ENCODE measurements around the gene CFAP46.
A peak's percentile ranks its signal among the peaks of the same experiment; 100 is the strongest.

CFAP46 gene

DNA sequence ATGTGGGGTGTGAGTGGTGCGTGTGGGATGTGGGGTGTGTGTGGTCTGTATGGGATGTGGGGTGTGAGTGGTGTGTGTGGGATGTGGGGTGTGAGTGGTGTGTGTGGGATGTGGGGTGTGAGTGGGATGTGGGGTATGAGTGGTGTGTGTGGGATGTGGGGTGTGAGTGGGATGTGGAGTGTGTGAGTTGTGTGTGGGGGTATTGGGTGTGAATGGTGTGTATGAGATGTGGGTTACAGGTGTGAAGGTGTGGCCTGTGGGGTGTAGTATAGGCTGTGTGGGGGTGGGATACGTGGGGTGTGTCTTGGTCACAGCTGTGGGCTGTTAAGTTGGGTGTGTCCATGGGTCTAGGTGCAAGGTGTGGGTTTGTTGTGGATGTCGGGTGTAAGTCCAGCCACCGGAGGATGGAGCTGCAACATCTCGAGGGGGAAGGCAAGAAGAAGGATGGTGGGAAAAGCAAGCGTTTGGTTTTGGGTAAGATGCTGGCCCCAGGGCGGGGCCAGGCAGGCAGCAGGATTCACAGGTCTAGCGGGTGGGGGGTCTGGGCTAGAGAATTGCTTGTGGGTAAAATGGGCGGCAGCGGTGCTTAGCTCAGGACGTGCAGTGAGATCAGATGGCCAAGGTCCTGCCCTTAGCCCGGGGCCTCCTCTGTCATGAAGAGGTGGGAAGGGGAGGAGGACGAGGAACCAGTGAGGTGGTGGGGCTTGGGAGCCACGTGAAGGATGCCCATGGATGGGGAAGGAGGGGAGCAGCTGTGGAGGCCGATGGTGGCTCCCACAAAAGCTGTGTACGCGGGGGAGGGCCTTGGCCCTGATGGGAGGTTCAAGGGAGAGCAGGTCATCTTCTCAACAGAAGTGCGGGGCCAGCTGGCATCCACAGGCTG, 60.1 kb downstream of the CFAP46 start:
- DNase-seq, result no peak

DNA sequence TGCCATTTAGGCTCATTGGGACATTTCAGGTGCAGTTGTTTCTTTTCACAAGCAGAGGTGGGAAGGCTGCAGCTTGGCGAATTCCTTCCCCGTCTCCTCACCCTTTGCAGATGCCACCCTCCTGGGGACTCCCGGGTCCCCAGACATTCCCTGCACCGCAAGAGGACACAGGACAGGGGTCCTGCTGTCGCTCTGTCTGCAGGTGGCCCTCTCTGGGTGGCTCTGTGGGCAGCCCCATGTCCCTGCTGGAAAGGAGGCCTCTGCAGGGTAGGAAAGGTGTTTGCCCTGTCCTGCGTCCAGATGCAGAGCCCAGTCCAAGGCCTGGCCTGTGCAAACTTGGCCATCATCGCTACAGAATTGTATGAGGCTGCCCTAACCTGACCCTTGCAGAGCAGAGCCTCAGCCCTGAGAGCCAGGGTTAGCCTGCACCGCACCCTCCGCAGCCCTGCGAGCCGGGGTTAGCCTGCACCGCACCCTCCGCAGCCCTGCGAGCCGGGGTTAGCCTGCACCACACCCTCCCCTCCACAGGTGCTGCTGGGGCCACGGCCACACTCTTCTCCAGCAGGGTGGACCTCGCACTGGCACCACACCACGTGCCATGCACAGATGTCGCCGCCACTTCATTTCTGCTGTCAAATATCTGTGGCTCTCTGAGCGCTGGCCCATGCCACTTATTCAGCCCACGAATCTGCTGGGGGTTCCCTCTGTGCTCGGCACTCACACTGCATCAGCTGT, 61.0 kb downstream of the CFAP46 start:
- no peak for DNase-seq

DNA sequence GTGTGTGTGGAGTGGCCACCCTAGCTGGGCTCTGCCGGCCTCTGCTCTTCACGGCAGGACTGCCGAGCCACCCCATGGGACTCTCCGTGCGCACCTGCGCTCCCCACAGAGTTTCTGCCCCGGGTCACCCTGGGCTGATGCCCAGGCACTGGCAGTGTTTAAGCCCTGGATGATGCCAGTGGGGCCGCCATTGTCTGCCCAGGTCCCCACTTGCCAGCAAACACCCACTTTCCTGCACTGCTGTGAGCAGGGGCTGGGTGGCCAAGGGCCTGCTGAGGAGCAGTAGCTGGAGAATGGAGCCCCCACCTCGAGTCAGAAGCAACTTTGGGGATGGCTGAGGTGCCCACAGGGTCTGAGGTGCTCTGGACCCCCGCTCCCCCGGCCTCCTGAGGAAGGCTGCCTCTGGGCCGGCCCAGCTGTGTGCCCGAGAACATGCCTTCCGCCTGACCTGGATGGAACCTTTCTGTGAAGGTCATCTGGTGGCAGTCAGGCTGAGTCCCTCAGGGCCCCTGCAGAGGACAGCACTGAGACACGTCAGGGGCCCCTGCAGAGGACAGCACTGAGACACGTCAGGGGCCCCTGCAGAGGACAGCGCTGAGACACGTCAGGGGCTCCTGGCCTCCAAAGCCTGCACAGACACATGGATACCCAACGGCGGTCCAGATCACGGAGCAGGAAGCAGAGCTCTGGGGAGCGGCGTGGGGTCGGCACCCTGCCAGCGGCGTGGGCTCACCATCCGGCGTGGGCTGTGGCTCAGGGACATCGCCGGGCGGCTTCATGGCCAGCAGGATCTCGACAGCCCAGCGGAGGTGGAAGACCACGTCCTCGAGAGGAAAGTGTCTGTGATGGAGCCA, 62.0 kb downstream of the CFAP46 start:
- DNase-seq, result no peak

GRCh38 chr10:132879408-132880127, 62.8 kb downstream of the CFAP46 start:
- DNase-seq, result peak in 1 of 58 donors; percentile 12

DNA sequence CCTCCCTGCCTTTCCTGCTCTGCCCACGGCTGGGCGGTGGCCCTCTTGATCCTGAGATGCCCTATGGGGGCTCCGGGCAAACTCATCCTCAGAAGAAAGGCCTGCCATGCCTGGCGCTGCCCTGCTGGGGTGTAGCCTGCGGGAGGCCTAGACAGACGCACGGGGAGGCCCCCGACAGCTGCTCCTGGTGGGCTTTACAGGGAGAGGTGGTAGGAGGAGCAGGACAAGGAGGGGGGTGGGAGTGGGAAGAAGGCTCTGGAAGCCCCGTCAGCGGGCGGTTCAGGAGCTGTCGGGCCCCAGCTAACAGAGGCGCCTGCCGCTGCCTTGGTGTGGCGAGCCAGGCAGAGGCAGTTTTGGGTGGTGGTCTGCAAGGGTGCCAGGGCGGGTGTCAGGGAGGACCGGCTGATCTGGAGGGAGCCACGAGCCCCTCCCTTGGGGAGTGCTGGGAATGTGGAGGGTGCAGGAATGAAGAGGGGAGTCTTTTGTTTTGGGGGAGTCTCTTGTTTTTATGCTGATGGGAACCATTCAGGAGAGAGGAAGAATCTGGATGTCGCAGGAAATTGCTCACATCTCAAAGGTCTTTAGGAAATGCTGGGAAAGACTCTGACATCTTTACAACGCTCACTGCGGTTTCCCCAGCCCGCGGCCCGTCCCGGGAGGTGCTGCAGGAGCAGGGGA, 63.5 kb downstream of the CFAP46 start:
- no peak for DNase-seq

GRCh38 chr10:132878091-132878729, 64.2 kb downstream of the CFAP46 start:
- DNase-seq, result no peak

DNA sequence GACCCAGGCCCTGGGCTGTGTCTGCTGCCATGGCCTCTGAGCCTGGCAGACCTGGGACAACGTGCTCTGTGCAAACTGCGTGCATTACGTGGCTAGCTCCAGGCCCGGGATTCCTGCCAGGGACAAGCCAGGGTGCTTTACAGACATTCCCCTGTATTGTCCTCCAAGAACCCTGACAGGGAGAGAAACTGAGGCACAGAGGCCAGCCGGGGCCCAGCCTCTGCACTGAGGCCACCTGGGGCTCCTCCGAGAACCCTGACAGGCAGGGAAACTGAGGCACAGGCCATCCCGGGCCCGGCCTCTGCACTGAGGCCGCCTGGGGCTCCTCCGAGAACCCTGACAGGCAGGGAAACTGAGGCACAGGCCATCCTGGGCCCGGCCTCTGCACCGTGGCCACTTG, 64.9 kb downstream of the CFAP46 start:
- DNase-seq, result no peak

DNA sequence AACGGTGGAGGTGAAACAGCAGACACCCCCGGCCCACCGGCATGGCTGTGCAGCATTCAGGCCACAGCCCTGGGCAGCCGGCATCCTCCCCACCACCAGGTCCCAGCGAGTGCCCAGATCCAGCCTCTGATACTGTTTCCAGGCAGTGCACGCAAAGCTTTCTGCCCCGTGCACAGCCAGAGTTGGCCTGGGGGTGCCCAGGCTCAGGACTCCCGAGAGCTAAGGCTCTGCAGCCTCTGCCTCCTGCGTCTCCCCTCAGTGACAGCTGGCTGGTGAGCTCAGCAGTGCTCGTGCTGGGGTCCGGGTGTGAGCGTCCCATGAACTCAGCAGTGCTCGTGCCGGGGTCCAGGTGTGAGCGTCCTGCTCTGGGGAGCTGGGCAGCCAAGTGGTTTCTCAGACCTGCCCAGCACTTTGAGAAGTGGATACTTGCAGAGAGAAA, 65.4 kb downstream of the CFAP46 start:
- no peak for DNase-seq

DNA sequence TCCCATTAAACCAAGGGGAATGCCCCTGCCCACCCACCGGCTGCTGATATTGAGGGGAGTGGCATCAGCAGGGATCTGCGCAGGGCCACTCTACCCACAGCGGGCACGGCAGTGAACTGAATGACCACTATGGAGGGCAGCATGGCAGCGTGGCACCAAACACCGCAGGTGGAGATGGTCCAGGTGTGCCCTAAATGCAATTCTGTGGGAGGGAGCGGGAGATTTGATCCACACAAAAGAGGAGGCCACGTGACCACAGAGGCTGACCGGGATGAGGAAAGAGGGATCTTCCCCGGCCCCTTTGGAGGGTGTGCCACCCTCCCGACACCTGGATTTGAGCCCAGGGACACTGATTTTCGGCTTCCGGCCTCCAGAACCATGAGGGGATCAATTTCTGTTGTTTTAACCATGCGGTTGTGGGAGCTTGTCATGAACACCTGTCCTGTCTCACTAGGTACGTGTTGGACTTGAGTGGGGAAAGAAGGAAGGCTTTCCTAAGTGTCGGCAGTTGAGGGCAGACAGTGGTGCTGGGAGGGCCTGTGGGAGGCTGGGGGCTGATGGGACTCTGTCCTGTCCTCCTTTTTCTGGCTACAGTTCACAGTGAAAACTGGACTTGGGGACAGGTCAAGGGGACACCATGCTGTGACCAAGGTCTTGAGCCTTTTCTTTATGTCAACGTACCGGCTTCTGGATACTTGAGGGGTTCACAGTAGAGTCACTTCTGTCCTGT, 66.1 kb downstream of the CFAP46 start:
- no peak for DNase-seq

DNA sequence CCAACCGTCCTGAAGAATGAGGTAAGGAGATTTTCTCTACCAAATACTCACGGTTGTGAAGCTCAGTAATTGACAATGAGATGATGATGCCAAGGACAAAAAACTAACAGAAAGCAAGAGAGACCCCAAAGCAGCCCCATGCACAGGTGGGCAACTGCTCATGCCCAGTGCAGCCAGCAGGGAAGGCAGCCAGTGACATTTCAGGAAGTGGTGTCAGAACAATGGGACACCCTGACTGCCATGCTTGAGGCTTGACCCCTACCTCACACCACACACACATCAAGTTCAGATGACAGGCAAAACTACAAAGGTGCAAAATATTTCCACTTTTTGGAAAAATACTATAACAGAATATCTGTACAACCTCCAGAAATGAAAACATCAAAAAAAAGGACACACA, 66.9 kb downstream of the CFAP46 start:
- no peak for DNase-seq

DNA sequence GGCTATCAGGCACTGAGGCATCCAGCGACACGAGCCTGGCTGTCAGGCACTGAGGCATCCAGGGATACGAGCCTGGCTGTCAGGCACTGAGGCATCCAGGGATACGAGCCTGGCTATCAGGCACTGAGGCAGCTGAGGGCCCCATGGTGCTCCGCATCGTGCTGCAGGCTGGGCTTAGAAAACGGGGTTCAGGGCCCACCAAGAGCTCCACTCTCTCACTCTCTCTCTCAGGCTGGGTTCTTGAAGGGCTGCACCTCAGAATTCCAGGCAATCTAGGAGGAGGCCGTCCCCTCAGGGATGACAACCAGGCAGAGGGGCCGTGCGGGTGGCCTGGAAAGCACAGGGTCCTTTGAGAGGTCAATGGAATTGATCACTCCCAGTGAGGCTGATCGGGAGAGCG, 69.0 kb downstream of the CFAP46 start:
- no peak for DNase-seq

DNA sequence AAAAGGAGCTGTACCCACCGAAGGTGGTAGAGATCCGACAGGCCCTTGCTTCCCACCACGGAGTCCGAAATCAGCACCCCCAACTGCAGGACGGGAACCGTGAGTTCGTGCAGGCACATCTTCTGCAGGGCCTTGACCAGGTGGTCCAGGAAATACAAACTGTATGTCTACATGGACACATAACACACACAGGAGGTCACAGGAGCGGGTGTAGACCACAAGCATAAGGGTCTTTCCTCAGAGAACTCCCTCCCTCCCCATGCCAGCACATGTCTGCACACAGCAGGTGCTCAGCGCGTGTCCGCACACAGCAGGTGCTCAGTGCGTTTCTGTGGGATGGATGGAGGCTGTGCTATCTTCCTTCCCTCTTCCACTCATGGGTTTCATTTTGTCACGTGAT, 69.7 kb downstream of the CFAP46 start:
- DNase-seq, result no peak

DNA sequence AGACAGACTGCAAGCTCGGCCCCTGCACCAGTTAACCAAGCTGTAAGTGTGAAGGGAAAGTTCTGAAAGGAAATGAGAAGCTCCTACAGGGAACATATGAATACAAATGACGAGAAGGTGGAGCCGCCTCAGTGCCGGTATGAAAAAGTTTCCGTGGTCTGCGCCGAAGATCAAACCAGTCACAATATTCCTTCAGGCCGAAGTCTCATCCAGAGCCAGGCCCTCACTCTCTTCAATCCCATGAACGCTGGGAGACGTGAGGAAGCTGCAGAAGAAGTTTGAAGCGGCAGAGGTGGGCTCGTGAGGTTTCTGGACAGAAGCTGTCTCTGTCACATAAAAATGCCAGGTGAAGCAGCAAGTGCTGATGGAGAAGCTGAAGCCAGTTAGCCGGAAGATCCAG, 71.9 kb downstream of the CFAP46 start:
- DNase-seq, result no peak

- DNase-seq, result no peak
Measured at GRCh38 chr10:132869621-132870020, 72.7 kb downstream of the CFAP46 start.

DNA sequence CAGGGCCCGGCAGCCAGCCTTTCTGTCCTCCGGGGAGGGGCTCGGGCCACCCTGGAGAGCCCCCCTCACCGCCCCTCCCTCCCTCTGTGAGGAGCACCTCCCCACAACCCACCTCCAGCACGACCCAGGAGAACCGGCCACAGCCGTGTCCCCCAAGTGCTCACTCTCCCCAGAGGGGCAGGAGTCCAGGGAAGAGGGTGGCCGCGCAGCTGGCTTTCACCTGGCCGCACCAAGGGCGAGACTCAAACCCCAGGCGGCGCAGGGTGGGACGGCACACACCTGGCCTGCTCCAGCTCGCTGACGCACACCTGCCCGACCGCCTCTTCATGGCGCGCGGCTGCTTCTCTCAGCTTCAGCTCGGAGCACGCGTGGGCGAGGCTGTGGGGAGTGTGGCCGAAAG, 73.4 kb downstream of the CFAP46 start:
- DNase-seq, result no peak

DNA sequence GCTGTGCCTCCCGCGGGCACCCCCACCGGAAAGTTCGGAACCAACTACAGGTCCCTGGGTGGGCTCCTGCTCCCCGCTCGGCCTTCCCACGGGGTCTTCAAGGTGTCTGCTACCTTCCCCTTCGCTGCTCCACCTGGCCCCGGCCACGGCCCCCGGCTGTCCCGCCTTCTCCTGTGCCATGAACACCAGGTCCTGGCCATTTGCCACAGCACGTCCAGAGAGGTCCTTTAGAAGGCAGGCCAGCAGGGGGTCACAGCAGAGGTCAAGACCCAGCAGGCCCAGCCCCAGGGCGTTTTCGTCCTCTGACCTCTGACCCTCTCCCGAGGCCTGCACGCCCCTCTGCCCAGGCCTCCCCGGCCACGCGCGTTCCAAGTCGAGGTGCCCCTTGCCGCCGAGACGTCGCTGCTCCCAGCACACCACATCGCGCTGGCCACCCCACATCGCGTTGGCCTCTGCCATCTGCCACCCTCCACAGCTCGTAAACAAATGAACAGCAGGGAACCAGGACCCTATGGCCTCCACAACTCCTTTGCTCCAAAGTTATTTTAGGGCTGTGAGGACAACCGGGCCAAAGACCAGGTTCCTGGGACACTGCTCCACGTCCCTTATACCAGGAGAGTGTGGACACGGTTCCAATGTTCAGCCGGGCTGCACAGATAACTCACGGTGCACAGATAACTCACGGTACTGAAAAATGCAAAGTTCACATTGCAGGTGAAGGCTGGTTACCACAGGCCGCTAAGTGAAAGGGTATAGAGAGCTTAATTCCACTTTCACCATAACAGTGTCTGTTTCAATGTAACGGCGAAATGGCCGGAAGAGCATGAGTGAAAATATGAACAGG, 74.3 kb downstream of the CFAP46 start:
- no peak for DNase-seq

- DNase-seq, result no peak
Measured at GRCh38 chr10:132866601-132867381, 75.6 kb downstream of the CFAP46 start.

Data from anterior cingulate cortex (tissue), 58 donors.